ENCODE data around the gene ABCD1. TPM values are rescaled to one million over a fixed set of nuclear protein-coding genes. Genes with fewer than 3 reads are reported as not detected.
"Not testable (repeated sequence)": the region's sequence is repeated elsewhere in the genome, so short reads cannot be mapped to it uniquely, and the experiment has no call there.

ABCD1 gene
- total RNA-seq, 1 experiment from 2014 or later = 44.9 TPM

GRCh38 chrX:153693216-153694086 lies 31.2 kb upstream of the ABCD1 start:
- Histone ChIP-seq H3K4me1 (replicated peaks; ENCODE audit: insufficient read depth) (no peaks in the 10 kb centered on the region), H3K79me2 (ENCODE audit: low read depth) (no peaks in the 10 kb centered on the region), H2AFZ (no peak overlapping the region), H3K27me3 (ENCODE audit: insufficient read depth, low read depth) (no peaks in the 10 kb centered on the region), H3K4me2 (no peak overlapping the region), H3K4me3 (no peak overlapping the region), H3K9me3 (ENCODE audit: insufficient read depth, low read depth) (no peaks in the 10 kb centered on the region), H3K27ac (no peak overlapping the region), H3K9me2 (ENCODE audit: insufficient read depth) (no peaks in the 10 kb centered on the region), H3K36me3 (ENCODE audit: low read depth) (no peaks in the 10 kb centered on the region), H4K20me1 (ENCODE audit: insufficient read depth) (no peaks in the 10 kb centered on the region), H3F3A (ENCODE audit: insufficient read depth, low read depth) (no peaks in the 10 kb centered on the region)
- DNase-seq = peak in 1 of 2 experiments; percentile 15
- CTCF ChIA-PET = no interaction called here
- TF ChIP-seq, protein P1, sequence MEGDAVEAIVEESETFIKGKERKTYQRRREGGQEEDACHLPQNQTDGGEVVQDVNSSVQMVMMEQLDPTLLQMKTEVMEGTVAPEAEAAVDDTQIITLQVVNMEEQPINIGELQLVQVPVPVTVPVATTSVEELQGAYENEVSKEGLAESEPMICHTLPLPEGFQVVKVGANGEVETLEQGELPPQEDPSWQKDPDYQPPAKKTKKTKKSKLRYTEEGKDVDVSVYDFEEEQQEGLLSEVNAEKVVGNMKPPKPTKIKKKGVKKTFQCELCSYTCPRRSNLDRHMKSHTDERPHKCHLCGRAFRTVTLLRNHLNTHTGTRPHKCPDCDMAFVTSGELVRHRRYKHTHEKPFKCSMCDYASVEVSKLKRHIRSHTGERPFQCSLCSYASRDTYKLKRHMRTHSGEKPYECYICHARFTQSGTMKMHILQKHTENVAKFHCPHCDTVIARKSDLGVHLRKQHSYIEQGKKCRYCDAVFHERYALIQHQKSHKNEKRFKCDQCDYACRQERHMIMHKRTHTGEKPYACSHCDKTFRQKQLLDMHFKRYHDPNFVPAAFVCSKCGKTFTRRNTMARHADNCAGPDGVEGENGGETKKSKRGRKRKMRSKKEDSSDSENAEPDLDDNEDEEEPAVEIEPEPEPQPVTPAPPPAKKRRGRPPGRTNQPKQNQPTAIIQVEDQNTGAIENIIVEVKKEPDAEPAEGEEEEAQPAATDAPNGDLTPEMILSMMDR (conservative IDR thresholded peaks at IDR 0.05) = no peak
- no peak for TF ChIP-seq EZH2 (IDR thresholded peaks at IDR 0.05; ENCODE audit: low read depth)
- no TSS peak for BruUV-seq (replicated peaks)
- intact Hi-C loops (cut with micrococcal nuclease; ENCODE audit: unreplicated experiment) = no loop called here
- POLR2A ChIA-PET (ENCODE audit: unreplicated experiment) = no interaction called here

- H3K4me1 ChIP-seq (replicated peaks; ENCODE audit: insufficient read depth); H3K9me2 ChIP-seq (ENCODE audit: insufficient read depth); H3K4me3 ChIP-seq; H3K4me2 ChIP-seq; H3K79me2 ChIP-seq (ENCODE audit: low read depth); H3K36me3 ChIP-seq (ENCODE audit: low read depth); DNase-seq; H3F3A ChIP-seq (ENCODE audit: insufficient read depth, low read depth); H4K20me1 ChIP-seq (ENCODE audit: insufficient read depth); CTCF ChIA-PET; intact Hi-C loops (cut with micrococcal nuclease; ENCODE audit: unreplicated experiment); H3K27me3 ChIP-seq (ENCODE audit: insufficient read depth, low read depth); H3K9me3 ChIP-seq (ENCODE audit: insufficient read depth, low read depth); BruUV-seq (replicated peaks); H3K27ac ChIP-seq; POLR2A ChIA-PET (ENCODE audit: unreplicated experiment); H2AFZ ChIP-seq: not testable (repeated sequence)
Observed at GRCh38 chrX:153694256-153694655, 30.4 kb upstream of the ABCD1 start.

DNA sequence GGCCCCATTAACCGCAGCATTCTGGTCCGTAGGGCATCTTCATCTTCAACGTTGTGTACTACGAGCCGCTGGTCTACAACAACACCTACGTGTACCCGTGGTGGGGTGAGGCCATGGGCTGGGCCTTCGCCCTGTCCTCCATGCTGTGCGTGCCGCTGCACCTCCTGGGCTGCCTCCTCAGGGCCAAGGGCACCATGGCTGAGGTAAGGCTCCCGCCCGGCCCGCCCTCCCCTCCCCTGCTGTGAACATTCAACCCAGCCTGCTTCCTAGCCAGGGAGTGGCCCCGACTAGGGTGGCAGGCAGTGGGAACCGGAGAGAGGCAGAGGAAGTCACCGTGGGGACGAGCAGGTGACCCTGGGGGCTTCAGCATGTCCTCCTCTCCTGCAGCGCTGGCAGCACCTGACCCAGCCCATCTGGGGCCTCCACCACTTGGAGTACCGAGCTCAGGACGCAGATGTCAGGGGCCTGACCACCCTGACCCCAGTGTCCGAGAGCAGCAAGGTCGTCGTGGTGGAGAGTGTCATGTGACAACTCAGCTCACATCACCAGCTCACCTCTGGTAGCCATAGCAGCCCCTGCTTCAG lies 29.9 kb upstream of the ABCD1 start:
- Histone ChIP-seq H4K20me1 (ENCODE audit: insufficient read depth) (no peaks in the 10 kb centered on the region), H3K9me2 (ENCODE audit: insufficient read depth) (no peaks in the 10 kb centered on the region), H3K79me2 (ENCODE audit: low read depth) (no peaks in the 10 kb centered on the region), H3K4me1 (replicated peaks; ENCODE audit: insufficient read depth) (no peaks in the 10 kb centered on the region), H3F3A (ENCODE audit: insufficient read depth, low read depth) (no peaks in the 10 kb centered on the region), H3K36me3 (ENCODE audit: low read depth) (no peaks in the 10 kb centered on the region), H3K9me3 (ENCODE audit: insufficient read depth, low read depth) (no peaks in the 10 kb centered on the region), H3K4me3 (no peak overlapping the region), H3K4me2 (no peak overlapping the region), H2AFZ (no peak overlapping the region), H3K27me3 (ENCODE audit: insufficient read depth, low read depth) (no peaks in the 10 kb centered on the region), H3K27ac (no peak overlapping the region)
- TF ChIP-seq EZH2 (IDR thresholded peaks at IDR 0.05; ENCODE audit: low read depth) = no peak
- TF ChIP-seq, protein P1 (conservative IDR thresholded peaks at IDR 0.05) = no peak
- intact Hi-C loops (cut with micrococcal nuclease; ENCODE audit: unreplicated experiment) = no loop called here
- no TSS peak for BruUV-seq (replicated peaks)
- DNase-seq = no peak
- CTCF ChIA-PET = no interaction called here
- POLR2A ChIA-PET (ENCODE audit: unreplicated experiment) = no interaction called here

Data from PC-9 (cell line).